Adrenal gland (tissue), 5 donors: Measurements from ENCODE around the gene HOXC9.

Source experiments
- CTCF ChIP-seq, 6 experiments: fragments of 450-650 bp in 4 of 6; fragments of 200-600 bp in 2 of 6; sonication (generic) in 1 of 6; IDR thresholded peaks; 1 replicate in 5 of 6; 2 replicates in 1 of 6; pipeline versions ENCODE4 v1.5.1 to v1.8.0; 2016 to 2021; ENCODE audit warnings: antibody characterized with exemption in 6 of 6, mild to moderate bottlenecking in 2 of 6, moderate library complexity in 1 of 6
- POLR2A ChIP-seq, 2 donors: fragments of 450-650 bp; IDR thresholded peaks; one replicate each; pipeline ENCODE4 v1.6.1; 2017; ENCODE audit warnings: antibody characterized with exemption in 2 of 2, mild to moderate bottlenecking in 2 of 2, moderate library complexity in 1 of 2
- donor health status: DM: no; HTN: no; CAD: no.

- no peak for TF ChIP-seq CTCF (IDR thresholded peaks at IDR 0.05)
- TF ChIP-seq POLR2A (IDR thresholded peaks at IDR 0.05), result no peak
Measured at GRCh38 chr12:54044425-54045103, 44.6 kb downstream of the HOXC9 start.
